Femur (tissue), 1 donor: Measurements from ENCODE around the gene AKNAD1.

Experiments
- DNase-seq: peaks from one replicate; pipeline ENCODE4 v3.0.0-alpha.2; 2017

The AKNAD1 gene

DNA sequence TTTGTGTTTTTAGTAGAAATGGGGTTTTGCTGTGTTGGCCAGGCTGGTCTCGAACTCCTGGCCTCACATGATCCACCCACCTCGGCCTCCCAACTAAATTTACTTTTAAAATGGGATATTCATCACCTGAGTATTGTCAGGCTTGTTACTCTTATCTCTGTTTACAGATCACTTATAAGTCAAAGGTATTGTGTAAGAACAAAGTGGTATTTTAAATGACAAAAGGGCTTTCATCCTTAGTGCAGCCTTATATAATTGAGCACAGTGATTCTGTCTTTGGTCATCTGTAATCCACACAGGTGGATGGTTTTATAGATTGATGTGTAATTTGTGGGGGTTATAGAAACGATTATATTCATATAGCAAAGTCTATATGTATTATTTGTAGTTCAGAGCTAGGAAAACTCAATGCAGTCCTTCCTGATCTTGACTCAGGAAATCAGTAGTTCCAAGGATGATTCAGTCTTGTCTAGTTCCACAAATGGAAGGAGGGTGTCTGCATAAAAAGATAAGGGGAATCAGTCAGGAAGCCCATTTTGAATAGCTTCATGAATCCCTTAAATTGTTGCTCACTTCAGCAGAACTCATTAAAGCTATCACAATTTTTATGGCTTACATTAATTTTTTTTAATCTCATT is 75.8 kb downstream of the AKNAD1 start:
- no peak for DNase-seq

DNA sequence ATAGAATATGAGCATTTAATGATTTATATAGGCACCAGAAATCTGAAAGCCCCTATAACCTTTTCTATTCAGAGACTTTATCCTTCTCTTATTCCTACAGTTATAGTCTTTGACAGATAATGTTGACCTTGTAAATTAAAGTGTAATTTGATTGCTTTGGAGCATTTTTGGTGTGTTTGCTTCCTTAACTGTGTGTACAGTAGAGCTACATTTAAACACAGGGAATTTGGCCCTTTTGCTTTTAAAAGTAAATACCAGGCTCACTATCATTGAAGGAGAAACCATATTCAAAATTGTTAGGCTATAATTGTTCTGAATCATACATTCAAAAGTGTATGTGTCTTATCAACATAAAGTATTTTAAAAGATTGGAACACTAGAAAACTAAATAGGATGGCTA is 77.4 kb downstream of the AKNAD1 start:
- DNase-seq = no peak

DNA sequence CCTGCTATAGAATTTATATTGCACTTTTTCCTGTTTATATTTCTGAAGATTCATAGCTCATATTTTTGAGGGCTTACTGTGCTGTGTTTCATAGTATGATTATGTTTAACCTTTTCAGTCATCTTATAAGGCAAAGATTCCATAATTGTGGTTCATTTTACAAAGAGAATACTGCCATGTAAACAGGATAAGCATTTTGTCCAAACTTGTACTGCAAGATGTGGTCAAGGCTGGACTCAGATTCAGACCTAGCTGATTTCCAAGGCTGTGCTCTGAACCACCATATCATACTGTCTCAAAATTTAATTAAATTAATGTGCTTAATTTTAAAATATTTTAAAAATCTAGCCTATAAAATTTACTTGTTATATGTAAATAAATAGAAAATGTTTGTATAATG is 79.1 kb downstream of the AKNAD1 start:
- no peak for DNase-seq

DNA sequence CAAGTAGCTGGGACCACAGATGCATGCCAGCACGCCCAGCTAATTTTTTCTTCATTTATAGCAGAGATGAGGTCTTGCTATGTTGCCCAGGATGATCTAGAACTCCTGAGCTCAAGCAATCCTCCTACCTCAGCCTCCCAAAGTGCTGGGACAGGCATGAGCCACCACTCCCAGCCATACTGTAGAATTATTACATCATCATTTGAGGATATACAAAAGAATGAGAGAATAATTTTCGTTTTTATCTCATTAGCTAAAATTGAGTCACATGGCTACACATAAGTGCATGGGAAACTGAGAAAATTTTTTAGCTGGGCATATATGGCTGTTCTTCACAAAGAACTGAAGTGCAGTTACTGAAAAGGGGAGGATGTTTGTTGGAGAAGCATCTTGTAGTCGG is 89.2 kb downstream of the AKNAD1 start:
- DNase-seq = no peak

DNA sequence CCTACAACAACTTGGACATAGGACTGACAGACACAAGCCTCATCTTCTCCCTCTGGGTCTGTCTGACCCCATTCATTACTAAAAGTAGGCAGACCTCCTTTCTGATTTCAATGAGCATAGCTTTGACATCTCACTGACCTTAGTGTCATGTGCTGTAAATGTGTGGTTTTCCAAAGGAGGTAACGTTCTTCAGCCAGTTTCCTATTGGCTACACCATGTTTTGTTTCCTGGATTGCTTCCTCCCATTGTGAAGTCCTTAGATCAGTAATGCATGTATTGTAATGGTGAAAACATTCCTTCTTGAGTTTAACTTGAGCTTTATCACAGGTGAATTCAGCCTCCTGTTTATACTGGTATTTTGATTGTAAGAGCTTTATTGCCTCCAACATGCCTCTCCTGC is 89.8 kb downstream of the AKNAD1 start:
- no peak for DNase-seq
